ENCODE results near the gene SCGB1D4. TPM values are rescaled to one million over a fixed set of nuclear protein-coding genes. Genes with fewer than 3 reads are reported as not detected.

The SCGB1D4 gene
- total RNA-seq, 1 donor from 2014 or later = not detected

GRCh38 chr11:62324731-62325556 lies 26.1 kb upstream of the SCGB1D4 start:
- Histone ChIP-seq H3K9me3 (no peaks in the 10 kb centered on the region), H3K4me1 (no peaks in the 10 kb centered on the region), H3K27me3 (no peaks in the 10 kb centered on the region), H3K4me3 (no peak overlapping the region), H3K36me3 (no peaks in the 10 kb centered on the region), H3K27ac (no peak overlapping the region)
- intact Hi-C loops (cut with DNase I) = no loop called here
- TF ChIP-seq POLR2A (IDR thresholded peaks at IDR 0.05) (no peak), CTCF (IDR thresholded peaks at IDR 0.05) (peak in 1 of 3 experiments; percentile 15)
- no peak for DNase-seq (ENCODE audit: extremely low spot score in 2 of 2)

- TF ChIP-seq CTCF (IDR thresholded peaks at IDR 0.05) = no peak
- TF ChIP-seq POLR2A (IDR thresholded peaks at IDR 0.05) = no peak
- no peak for TF ChIP-seq POLR2AphosphoS5 (IDR thresholded peaks at IDR 0.05; ENCODE audit: insufficient read depth in 1 of 2, low read depth in 1 of 2)
- H3K4me1 ChIP-seq = no peaks in the 10 kb centered on the region
- no peak overlapping the region for H3K27ac ChIP-seq
- no peaks in the 10 kb centered on the region for H3K27me3 ChIP-seq
- intact Hi-C loops (cut with DNase I) = no loop called here
- no peaks in the 10 kb centered on the region for H3K9me3 ChIP-seq
- DNase-seq (ENCODE audit: extremely low spot score in 2 of 2) = no peak
- no peak overlapping the region for H3K4me3 ChIP-seq
- no peaks in the 10 kb centered on the region for H3K36me3 ChIP-seq
Measured at GRCh38 chr11:62322524-62322923, 23.6 kb upstream of the SCGB1D4 start.

- no peak for DNase-seq (ENCODE audit: extremely low spot score in 2 of 2)
- intact Hi-C loops (cut with DNase I) = no loop called here
- no peaks in the 10 kb centered on the region for H3K27me3 ChIP-seq
Measured at GRCh38 chr11:62315431-62315830, 16.6 kb upstream of the SCGB1D4 start.

GRCh38 chr11:62309991-62310390 lies 11.1 kb upstream of the SCGB1D4 start:
- Histone ChIP-seq H3K36me3 (no peaks in the 10 kb centered on the region), H3K4me3 (no peak overlapping the region), H3K9me3 (no peaks in the 10 kb centered on the region), H3K27me3 (no peaks in the 10 kb centered on the region), H3K27ac (no peak overlapping the region), H3K4me1 (no peaks in the 10 kb centered on the region)
- peak in 1 of 2 donors; percentile 32 for DNase-seq (ENCODE audit: extremely low spot score in 2 of 2)
- intact Hi-C loops (cut with DNase I) = no loop called here
- no peak for TF ChIP-seq POLR2AphosphoS5 (IDR thresholded peaks at IDR 0.05; ENCODE audit: insufficient read depth in 1 of 2, low read depth in 1 of 2)
- no peak for TF ChIP-seq CTCF (IDR thresholded peaks at IDR 0.05)
- no peak for TF ChIP-seq POLR2A (IDR thresholded peaks at IDR 0.05)

More at GRCh38 chr11:62315431-62315830, 16.6 kb upstream of the SCGB1D4 start:
- Histone ChIP-seq H3K36me3 (no peaks in the 10 kb centered on the region), H3K27ac (no peak overlapping the region), H3K4me3 (no peak overlapping the region), H3K4me1 (no peaks in the 10 kb centered on the region), H3K9me3 (no peaks in the 10 kb centered on the region)
- TF ChIP-seq POLR2AphosphoS5 (IDR thresholded peaks at IDR 0.05; ENCODE audit: insufficient read depth in 1 of 2, low read depth in 1 of 2) (no peak), POLR2A (IDR thresholded peaks at IDR 0.05) (no peak), CTCF (IDR thresholded peaks at IDR 0.05) (no peak)

- no peak for DNase-seq (ENCODE audit: extremely low spot score in 2 of 2)
- TF ChIP-seq CTCF (IDR thresholded peaks at IDR 0.05) (no peak), POLR2AphosphoS5 (IDR thresholded peaks at IDR 0.05; ENCODE audit: insufficient read depth in 1 of 2, low read depth in 1 of 2) (no peak), POLR2A (IDR thresholded peaks at IDR 0.05) (no peak)
- intact Hi-C loops (cut with DNase I) = no loop called here
- no peak overlapping the region for H3K27ac ChIP-seq
- H3K36me3 ChIP-seq = no peaks in the 10 kb centered on the region
- H3K4me3 ChIP-seq = no peak overlapping the region
- H3K4me1 ChIP-seq = no peaks in the 10 kb centered on the region
- no peaks in the 10 kb centered on the region for H3K27me3 ChIP-seq
- no peaks in the 10 kb centered on the region for H3K9me3 ChIP-seq
Measured at GRCh38 chr11:62307950-62308349, 9.1 kb upstream of the SCGB1D4 start.

Data from vagina (tissue), 2 donors.